Measurements from ENCODE around the gene ARL10.

- TF ChIP-seq CTCF (IDR thresholded peaks at IDR 0.05) (no peak), ZBTB33 (IDR thresholded peaks at IDR 0.05; ENCODE audit: borderline replicate concordance, low read depth) (no peak), NRF1 (IDR thresholded peaks at IDR 0.05; ENCODE audit: low read depth, low read length) (no peak), TEAD4 (IDR thresholded peaks at IDR 0.05; ENCODE audit: borderline replicate concordance, insufficient read depth) (no peak), REST (IDR thresholded peaks at IDR 0.05; ENCODE audit: low read depth, low read length) (no peak), MXI1 (IDR thresholded peaks at IDR 0.05; ENCODE audit: low read depth, low read length) (no peak), RFX5 (IDR thresholded peaks at IDR 0.05; ENCODE audit: low read length) (no peak), IRF3 (IDR thresholded peaks at IDR 0.05; ENCODE audit: low read depth, low read length) (no peak)
Observed at GRCh38 chr5:176320577-176320976, 44.7 kb upstream of the ARL10 start.

Measured in SK-N-SH (cell line).